GM19463 (cell line): ENCODE measurements around the gene ELF2.
"Not testable (repeated sequence)": the region's sequence is repeated elsewhere in the genome, so short reads cannot be mapped to it uniquely, and the experiment has no call there.

Source experiments
- ATAC-seq: cut with Tn5 transposase; IDR thresholded peaks from one replicate; pipeline ENCODE4 v1.9.1; 2021; ENCODE audit warnings: mild to moderate bottlenecking, moderate library complexity; ENCODE audit not compliant: unreplicated experiment

Gene ELF2

DNA sequence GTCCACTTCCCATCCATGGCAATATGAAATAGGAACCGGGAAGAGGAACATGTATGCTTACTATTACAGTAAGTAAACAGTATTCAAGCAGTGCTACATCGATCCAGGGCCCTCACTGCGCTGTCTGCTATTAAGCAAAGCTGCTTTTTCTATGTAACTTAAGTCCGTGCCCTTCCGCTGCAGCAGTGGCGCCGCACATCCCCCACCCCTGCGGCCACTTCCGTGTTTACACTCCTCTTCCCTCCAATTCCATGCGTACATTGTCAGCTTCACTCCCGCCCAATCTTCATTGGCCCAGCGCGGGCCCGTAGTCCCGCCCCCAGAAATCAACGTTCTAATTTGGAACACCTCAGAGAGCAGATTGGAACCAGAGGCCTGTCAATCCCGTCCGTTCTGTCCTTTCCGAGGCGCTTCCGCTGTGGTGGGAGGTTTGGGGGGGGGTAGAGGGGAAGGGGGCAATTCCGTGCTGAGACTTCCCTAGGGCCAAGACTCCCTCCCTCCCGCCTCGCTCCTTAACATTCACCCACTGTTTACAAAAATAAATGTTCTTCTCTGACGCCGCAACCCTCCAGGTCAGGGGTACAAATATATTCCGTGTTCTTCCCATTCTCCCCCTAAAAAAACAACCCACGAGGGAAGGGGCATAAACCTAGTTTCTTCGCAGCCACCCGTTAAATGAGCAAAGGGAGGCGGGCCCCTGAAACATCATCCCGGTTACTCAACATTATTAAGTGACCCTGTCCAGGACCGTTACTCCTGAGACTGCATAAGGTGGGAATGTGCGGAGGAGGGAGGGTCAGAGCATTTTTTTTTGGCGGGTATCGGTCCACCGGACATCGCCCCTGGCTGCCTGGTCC is 94.0 kb downstream of the ELF2 start:
- peak; percentile 78 for ATAC-seq

DNA sequence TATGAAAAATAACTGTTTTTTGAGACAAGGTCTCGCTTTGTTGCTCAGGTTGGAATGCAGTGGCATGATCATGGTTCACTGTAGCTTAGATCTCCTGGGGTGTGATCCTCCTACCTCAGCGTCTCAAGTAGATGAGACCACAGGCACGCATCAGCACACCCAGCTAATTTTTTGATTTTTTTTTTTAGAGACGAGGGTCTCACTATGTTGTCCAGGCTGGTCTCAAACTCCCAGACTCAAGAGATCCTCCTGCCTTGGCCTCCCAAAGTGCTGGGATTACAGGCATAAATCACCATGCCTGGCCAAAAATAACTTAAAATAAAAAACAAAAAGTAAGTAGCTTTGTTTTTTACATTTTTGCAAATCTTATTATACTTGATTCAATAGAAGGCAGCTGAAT is 98.1 kb downstream of the ELF2 start:
- no peak for ATAC-seq

DNA sequence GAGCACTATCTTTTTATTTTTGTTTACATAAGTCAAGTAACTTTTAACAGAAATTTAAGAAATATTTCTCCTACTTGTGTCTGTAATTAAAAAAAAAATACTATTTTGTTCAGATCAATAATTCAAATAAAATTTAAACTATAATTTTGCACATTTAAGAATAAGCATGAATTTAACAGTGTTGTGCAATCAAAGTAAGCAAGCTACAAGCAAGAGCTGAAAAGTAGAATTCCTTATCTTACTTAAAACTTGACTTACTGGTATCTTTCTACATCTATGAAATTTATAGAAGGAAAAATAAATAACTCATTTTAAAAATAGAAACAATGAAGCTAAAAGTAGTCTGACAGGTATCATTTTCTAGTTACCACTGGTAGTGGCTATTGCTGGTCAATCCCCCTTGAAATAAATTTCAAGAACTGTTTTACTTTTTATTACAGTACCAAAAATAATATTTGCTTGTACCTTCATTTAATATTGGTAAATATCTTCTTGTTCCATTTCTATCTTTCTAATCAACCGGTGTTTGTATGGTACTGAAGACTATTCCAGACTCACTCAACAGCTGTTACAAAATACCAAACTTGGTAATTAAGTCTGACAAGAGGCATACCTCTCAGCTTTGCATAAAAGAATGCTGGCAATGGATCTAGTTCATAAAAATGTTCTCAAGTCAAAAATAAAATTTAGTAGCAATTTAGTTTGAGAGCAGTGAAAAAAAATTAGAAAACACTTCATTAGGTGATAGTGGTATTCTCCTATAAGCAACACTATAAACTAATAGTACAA is 99.3 kb downstream of the ELF2 start:
- ATAC-seq, result no peak

DNA sequence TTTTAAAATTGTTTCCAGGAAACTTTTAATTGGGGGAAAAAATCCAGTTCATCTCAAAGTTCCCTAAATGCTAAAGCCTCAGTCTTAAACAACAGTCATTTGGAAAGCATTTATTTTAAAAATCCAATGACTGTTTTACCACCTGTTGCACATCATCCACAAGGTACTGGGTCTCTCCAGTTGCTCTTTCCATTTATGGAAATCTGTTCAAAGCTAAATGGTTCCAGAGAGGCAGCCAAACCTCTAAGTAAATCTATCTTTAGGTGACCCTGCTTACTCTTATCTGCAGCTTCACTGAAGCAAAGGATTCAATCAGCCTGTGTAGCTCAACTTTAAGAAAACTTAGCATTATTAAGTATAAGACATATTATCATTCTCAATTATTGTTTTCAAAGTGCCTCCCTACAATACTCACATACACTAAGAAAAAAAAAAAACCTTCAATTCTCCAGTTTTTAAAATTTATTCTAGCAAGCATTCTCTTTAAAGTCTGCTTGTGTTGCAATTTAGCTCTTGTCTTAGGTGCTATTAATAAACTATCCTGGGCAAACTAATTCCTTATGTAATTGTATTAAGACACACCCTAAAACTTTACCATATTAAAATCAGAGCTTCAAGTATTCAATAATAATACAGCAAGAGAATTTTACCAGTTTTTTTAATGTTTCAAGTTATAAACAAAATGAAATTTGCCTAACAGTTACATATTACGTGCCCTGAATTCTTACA is 100.8 kb downstream of the ELF2 start:
- ATAC-seq, result no peak

DNA sequence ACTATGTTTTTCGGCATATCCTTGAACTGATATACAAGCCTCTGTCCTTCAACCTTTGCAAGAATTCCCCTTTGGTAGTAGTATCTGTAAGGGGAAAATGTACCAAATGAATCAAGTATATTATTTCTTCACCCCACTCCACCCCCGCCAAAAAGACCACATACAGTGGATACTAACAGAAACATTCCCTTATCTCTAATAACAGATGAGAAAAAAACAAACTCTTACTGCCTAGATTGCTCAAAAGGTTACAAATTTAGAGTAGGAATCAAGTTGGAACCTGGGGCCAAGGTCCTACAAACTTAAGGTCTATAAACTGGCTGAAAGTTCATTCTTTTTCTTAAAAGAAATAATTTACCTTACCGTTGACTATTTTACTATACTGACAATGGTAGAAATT is 116.4 kb downstream of the ELF2 start:
- ATAC-seq, result no peak

DNA sequence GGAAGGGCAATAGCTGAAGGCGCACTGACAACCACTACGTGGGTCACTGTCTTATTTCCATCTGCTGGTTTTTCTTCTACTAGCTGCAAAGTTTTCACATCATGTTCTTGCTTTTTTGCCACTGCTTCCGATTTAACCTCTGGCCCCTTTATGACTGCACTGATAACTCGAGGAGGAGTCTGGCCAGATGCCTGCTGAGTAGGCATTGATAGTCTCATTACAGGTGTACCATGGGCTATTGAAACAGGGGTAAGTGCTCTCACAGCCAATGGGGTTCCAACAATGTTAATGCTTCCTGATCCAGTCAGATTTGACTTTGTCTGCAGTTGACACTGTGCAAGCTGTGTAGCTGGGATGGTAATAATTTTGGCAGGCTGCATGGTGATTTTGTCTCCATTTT is 118.0 kb downstream of the ELF2 start:
- ATAC-seq, result not testable (repeated sequence)

DNA sequence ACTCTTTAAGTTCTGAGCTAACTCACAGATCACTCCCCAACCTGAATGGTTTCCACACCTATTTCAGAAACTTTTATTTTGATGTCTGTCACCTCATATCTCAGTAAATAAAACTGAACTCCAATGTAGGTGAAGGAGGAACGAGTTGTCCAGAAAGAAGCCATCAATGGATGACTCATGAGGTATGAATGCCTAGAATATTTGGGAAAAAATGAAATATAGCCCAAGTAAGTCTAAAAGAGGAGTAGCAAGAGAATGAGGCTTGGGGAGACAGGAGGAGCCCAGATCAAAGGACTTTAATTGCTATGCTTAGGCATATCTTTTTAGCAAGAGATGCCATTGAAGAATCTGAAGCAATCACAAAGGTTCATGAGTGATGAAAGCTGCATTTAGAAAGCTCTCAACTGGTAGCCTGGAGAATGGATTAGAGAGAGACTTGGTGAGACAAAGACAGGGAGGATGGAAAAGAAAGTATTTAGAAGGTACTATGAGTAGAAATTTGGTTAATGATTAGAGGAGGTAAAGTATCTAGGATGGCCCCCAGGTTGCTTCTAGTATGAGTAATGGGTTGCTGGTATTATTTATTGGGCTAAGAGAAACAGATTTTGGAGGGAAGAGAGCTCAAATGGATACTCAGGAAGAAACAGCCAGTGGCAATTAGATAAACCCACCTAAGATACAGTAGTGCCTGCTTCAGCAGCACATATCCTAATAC is 122.1 kb downstream of the ELF2 start:
- no peak for ATAC-seq

DNA sequence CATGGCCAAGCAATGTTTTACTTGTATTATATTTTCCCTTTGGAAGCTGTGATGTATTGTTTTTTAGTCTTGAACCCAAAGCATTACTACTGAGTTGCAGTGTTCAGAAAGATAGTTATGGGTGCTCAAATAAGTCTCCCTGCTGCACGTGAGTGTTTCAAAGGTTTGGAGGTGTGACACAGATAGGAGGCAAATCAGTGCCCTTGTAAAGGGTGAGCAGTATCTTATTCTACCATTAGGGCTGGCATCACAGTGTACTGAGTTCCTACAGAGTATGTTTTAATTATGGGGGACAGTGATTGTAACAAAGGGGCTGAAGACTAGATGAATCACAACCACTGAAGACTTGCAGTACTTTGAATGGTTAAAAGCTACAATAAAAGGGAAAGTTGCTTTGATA is 123.1 kb downstream of the ELF2 start:
- ATAC-seq, result no peak

DNA sequence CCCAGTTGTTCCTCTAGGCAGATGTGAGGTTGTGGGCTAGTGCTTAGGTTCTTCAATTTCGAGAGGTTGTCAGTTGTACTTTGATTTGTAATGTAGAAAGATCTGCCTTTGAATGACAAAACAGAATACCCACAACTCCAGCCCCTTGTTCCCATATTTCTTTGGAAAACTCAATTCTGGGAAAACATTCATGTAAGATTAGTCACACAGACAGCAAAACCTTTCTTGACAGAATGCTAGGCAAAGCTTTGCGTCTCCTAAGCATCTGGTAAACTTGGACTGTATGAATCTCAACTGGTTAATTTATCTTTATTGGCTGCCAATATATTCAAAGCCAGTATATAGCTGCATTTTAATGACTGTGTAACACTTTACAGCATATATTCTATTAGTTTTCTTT is 126.6 kb downstream of the ELF2 start:
- no peak for ATAC-seq

DNA sequence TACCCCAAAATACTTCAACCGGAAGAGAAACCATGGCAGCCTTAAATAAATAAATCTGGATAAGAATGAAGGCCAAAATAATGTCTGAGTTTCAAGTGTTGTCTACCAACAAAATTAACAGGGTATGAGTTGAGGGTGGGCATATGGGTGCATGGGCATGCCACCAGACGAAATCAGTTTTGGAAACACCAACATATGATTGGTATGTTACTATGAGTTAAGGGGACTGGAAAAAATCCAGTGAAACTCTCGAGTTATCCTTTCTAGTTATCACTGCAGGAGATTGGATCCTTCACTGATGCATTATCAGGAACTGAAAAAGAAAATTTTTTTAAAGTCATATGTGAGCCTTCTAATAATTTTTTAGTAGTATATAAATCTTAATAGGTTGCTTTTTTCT is 129.0 kb downstream of the ELF2 start:
- ATAC-seq, result no peak

DNA sequence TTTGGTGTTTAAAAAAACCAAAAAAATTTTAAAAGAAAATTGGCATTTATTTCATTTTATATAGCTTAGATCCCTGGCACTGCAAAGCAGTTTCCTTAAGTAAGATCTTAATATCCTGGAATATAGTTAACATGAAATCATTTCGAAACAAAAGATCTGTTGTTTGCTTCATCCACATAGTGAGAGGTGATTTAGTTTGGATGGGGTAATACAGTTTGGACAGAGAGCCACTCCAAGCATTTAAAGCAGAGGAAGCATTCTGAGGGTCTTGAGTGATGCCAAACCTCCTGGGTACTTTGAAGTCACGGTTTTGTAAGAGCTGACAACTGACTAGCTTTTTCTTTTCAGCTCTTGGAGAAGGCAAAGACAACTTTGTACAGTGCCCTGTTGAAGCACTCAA is 132.7 kb downstream of the ELF2 start:
- no peak for ATAC-seq

DNA sequence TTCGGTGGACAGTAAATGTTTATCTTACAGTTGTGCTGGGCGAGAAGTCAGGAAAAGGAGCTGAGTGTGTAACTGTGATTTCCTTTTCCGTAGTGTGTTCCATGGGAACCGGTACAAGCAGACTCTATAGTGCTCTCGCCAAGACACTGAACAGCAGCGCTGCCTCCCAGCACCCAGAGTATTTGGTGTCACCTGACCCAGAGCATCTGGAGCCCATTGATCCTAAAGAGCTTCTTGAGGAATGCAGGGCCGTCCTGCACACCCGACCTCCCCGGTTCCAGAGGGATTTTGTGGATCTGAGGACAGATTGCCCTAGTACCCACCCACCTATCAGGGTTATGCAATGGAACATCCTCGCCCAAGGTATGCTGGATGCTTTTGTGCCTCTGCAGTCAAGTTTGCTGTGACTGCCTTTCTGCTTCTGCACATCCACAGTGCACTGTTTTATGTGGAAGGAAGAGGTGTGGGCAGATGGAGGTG is 134.0 kb downstream of the ELF2 start:
- ATAC-seq, result no peak

DNA sequence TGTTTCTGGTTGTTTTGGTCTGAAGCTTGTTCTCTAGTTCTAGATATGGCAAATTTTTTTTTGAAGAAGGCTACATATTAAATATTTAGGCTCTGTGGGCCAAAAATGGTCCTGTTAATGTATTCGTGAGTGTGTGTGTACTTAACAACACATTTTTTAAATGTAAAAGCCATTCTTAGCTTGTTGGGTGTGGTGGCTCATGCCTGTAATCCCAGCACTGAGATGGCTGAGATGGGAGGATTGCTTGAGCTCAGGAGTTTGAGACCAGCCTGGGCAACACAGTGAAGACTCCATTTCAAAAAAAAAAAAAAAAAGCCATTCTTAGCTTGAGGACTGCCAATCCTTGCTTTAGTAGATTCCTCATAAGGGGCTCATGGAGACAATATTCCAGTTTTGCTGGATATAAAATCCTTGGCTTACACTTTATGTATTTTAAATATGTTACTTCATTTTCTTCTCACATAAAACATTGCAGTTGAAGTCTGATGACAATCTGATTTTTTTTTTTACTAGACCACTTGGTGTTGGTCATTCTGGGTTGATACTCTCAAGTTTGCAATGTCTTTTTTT is 138.1 kb downstream of the ELF2 start:
- ATAC-seq, result no peak

DNA sequence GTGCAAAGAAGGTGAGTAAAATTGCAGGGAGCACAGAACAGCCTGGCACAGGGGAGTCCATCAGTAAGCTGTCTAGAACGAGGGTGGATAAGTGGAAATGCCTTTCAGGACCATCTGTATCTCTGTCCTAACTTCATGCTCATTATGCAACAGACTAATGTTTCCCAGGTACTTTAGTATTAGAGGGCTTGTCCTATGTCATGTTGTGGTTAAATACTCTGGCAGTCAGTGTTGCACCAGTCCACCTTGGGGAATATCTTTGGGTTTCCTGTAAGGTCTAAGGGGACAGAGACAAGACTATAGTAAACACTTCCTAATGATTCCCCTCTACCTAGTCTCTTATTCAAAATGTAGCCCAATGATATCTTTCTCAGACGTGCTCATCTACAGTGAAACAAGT is 140.1 kb downstream of the ELF2 start:
- ATAC-seq, result no peak

DNA sequence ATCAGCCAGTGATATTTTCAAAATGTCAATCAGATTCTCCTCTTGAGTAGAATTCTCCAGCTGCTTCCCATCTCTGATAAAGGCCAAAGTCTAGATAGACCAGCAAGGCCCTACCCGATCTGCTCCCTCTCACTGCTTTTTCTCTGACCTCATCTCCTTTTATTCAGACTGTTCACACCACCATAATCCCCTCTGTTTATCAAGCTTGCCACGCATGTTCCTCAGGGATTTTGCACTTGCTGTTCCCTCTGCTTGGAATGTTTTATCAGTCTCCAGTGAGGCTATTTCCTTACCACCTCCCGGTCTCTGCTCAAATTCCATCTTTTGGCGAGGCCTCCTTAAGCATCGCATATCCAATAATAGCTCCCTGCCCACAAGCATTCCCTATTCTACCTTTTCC is 141.4 kb downstream of the ELF2 start:
- no peak for ATAC-seq

DNA sequence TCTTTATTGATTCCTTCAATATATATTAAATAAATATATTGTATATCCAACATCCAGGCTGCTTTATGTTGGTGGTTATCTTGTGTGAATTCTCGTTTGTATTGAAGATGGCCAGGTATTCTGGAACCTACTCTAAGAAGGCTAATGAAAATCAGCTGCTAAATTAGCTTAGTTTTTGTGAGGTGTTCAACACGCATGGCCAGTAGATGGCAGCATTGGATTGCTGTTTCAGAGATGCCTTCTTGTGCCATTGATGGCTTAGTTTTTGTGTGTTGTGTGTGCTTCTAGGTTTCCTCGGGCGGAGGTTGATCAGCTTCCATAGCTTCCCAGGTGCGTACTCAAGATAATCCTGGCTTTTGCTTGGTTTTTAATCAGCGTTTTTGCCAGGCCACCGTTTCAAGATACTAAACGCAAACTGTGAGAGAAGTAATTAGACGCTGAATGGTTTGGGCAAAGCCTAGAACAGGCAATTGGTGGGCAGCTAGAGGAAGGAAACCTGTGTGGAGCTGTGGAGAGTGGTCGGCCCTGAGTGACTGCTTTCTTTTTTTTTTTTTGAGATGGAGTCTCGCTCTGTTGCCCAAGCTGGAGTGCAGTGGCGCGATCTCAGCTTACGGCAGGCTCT is 146.3 kb downstream of the ELF2 start:
- ATAC-seq, result peak; percentile 76

DNA sequence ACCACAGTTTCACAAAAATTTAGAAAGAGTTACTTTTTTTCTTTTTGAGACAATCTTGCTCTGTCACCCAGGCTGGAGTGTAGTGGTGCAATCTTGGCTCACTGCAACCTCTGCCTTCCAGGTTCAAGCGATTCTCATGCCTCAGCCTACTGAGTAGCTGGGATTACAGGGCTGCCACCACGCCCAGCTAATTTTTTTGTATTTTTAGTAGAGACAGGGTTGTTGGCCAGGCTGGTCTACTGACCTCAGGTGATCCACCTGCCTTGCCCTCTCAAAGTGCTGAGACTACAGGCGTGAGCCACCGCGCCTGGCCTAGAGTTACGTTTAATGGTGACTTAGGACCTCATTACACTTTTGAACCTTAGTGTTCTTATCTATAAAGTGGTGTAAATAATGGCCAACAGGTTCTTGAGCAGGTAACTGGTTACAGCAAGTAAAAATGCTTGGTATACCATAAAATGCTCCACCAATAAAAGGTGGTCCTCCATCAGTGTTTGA is 147.1 kb downstream of the ELF2 start:
- ATAC-seq, result not testable (repeated sequence)

DNA sequence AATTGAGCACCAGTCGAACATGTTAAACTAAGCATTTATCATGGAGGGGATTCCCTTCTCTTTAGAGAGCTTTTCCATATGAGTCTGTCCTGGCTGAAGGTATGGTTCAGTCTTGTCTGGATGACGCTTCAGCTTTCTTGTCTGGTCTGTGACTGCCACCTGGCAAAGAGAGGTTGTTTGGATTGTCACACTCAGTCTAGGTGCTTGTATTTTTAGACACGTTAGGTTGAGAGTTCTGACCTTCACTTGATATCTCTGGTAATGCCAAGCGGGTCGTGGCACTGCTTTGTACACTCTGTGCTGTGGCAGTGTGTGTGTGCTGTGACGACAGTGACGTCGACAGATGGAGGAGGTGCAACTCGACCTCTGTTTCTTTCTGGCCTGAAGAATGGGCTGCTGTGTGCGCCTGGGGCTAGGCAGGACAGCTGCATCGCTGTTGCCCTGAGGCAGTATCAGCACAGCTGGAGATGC is 148.8 kb downstream of the ELF2 start:
- no peak for ATAC-seq

DNA sequence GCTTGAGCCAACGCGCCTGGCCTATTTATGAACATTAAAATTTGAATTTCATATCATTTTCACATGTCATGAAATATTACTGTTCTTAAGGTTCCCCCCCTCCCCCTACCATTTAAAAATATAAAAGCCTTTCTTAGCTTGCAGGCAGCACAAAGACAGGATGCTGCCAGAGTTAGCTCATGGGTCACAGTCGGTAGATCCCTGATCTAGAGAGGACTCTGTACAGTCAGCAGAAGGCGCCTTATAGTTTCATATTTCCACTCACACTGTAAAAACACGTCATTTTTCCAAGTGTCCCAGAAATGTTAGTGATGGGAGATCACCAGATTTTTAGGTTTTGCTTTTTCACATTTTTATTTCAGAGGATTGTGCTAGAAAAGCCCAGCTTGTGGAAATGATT is 149.2 kb downstream of the ELF2 start:
- ATAC-seq, result no peak

DNA sequence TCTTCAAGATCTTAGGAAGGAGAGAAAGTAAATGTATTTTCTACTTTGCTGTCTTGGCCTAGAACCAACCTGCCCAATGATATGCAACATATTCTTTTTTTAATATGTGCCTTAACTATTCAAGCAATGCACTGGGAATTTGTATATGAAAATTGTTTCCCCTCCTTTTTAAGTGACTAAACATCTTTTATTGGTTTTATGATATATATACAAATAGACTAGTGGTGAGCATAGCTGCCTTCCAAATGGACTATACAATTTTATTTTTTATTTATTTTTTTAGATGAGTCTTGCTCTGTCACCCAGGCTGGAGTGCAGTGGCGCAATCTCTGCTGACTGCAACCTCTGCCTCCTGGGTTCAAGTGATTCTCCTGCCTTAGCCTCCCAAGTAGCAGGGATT is 151.2 kb downstream of the ELF2 start:
- ATAC-seq, result no peak
